Stimulated activated naive CD8-positive, alpha-beta T cell treated with anti-CD3 and anti-CD28 coated beads, Interleukin-15, amount 100 ng/mL, for 72 hours (primary cell): ENCODE data around the gene LIPC.
A peak's percentile ranks its signal among the peaks of the same experiment; 100 is the strongest.

Source experiments
- ATAC-seq: fragments of 150-1000 bp; cut with Tn5 transposase; 2 replicates; pipeline ENCODE4 v1.10.0; 2021; ENCODE audit warnings: mild to moderate bottlenecking, moderate library complexity
- DNase-seq, 2 donors: peaks; one replicate each; pipeline ENCODE4 v3.0.0; 2021 to 2022
- H3K27ac Mint-ChIP-seq, 2 donors: one replicate each; pipeline ENCODE4 v1.8.0; 2022; ENCODE audit warnings: mild to moderate bottlenecking in 2 of 2, mixed read lengths in 2 of 2, moderate library complexity in 2 of 2
- H3K27me3 Mint-ChIP-seq: one replicate; pipeline ENCODE4 v1.8.0; 2022; ENCODE audit warnings: mixed read lengths
- H3K4me1 Mint-ChIP-seq: one replicate; pipeline ENCODE4 v1.8.0; 2022; ENCODE audit warnings: mild to moderate bottlenecking, mixed read lengths
- H3K4me3 Mint-ChIP-seq, 2 donors: one replicate each; pipeline ENCODE4 v1.8.0; 2022; ENCODE audit warnings: mild to moderate bottlenecking in 2 of 2, mixed read lengths in 2 of 2, moderate library complexity in 1 of 2
- H3K9me3 Mint-ChIP-seq, 2 donors: one replicate each; pipeline ENCODE4 v1.8.0; 2022; ENCODE audit warnings: mixed read lengths in 2 of 2

The LIPC gene

GRCh38 chr15:58419803-58420524 is 11.8 kb upstream of the LIPC start:
- H3K9me3 Mint-ChIP-seq: peaks cover 0 to 9% of the 10 kb centered on the region in 2 donors
- H3K4me3 Mint-ChIP-seq: peak overlapping the region; percentile 49 to 62
- H3K27ac Mint-ChIP-seq: peak overlapping the region; percentile 90 to 94
- no peaks in the 10 kb centered on the region for H3K27me3 Mint-ChIP-seq
- DNase-seq (no peak), ATAC-seq (peak; percentile 42)
- peaks cover 53% of the 10 kb centered on the region for H3K4me1 Mint-ChIP-seq

- DNase-seq (peak in 1 of 2 donors; percentile 57), ATAC-seq (peak; percentile 85)
- Mint-ChIP-seq H3K27me3 (no peaks in the 10 kb centered on the region), H3K27ac (peak overlapping the region; percentile 90 to 94), H3K4me1 (peaks cover 48% of the 10 kb centered on the region), H3K4me3 (peak overlapping the region; percentile 49 to 62), H3K9me3 (peaks cover 0 to 9% of the 10 kb centered on the region in 2 donors)
These were observed 11.2 kb upstream of the LIPC start for GRCh38 chr15:58420579-58421043.

- no peaks in the 10 kb centered on the region for H3K9me3 Mint-ChIP-seq
- no peak overlapping the region for H3K27ac Mint-ChIP-seq
- H3K4me1 Mint-ChIP-seq: peaks cover 45% of the 10 kb centered on the region
- no peak overlapping the region for H3K4me3 Mint-ChIP-seq
- ATAC-seq (no peak), DNase-seq (no peak)
- H3K27me3 Mint-ChIP-seq: no peaks in the 10 kb centered on the region
These were observed 8.6 kb upstream of the LIPC start for GRCh38 chr15:58423205-58423604.

GRCh38 chr15:58423831-58424608 is 7.8 kb upstream of the LIPC start:
- H3K4me1 Mint-ChIP-seq: peaks cover 40% of the 10 kb centered on the region
- ATAC-seq (peak; percentile 77), DNase-seq (peak in 1 of 2 donors; percentile 32)
- no peaks in the 10 kb centered on the region for H3K27me3 Mint-ChIP-seq
- H3K27ac Mint-ChIP-seq: no peak overlapping the region
- H3K9me3 Mint-ChIP-seq: no peaks in the 10 kb centered on the region
- H3K4me3 Mint-ChIP-seq: no peak overlapping the region

- Mint-ChIP-seq H3K27ac (no peak overlapping the region), H3K4me1 (peaks cover 33% of the 10 kb centered on the region), H3K9me3 (no peaks in the 10 kb centered on the region), H3K4me3 (peak overlapping the region in 1 of 2 donors; percentile 7), H3K27me3 (no peaks in the 10 kb centered on the region)
- no peak for DNase-seq
- ATAC-seq: no peak
These were observed 7.1 kb upstream of the LIPC start for GRCh38 chr15:58424722-58425121.

GRCh38 chr15:58425185-58425584 is 6.6 kb upstream of the LIPC start:
- no peak for ATAC-seq
- Mint-ChIP-seq H3K4me1 (peaks cover 28% of the 10 kb centered on the region), H3K27ac (no peak overlapping the region), H3K4me3 (no peak overlapping the region), H3K9me3 (no peaks in the 10 kb centered on the region), H3K27me3 (no peaks in the 10 kb centered on the region)
- no peak for DNase-seq

- Mint-ChIP-seq H3K4me3 (no peak overlapping the region), H3K9me3 (no peaks in the 10 kb centered on the region), H3K27me3 (no peaks in the 10 kb centered on the region), H3K4me1 (peaks cover 22% of the 10 kb centered on the region), H3K27ac (no peak overlapping the region)
- ATAC-seq: no peak
- DNase-seq: no peak
These were observed 6.0 kb upstream of the LIPC start for GRCh38 chr15:58425834-58426233.

GRCh38 chr15:58426501-58426900 is 5.3 kb upstream of the LIPC start:
- H3K4me1 Mint-ChIP-seq: peaks cover 15% of the 10 kb centered on the region
- no peak for ATAC-seq
- DNase-seq: no peak
- H3K4me3 Mint-ChIP-seq: no peak overlapping the region
- no peaks in the 10 kb centered on the region for H3K27me3 Mint-ChIP-seq
- H3K27ac Mint-ChIP-seq: no peak overlapping the region
- H3K9me3 Mint-ChIP-seq: no peaks in the 10 kb centered on the region

GRCh38 chr15:58427987-58428386 is 3.8 kb upstream of the LIPC start:
- DNase-seq (no peak), ATAC-seq (no peak)
- Mint-ChIP-seq H3K9me3 (no peaks in the 10 kb centered on the region), H3K4me1 (peaks cover 12% of the 10 kb centered on the region), H3K27me3 (no peaks in the 10 kb centered on the region), H3K27ac (no peak overlapping the region), H3K4me3 (no peak overlapping the region)

- ATAC-seq (no peak), DNase-seq (no peak)
- no peaks in the 10 kb centered on the region for H3K9me3 Mint-ChIP-seq
- H3K4me3 Mint-ChIP-seq: no peak overlapping the region
- no peaks in the 10 kb centered on the region for H3K27me3 Mint-ChIP-seq
- H3K4me1 Mint-ChIP-seq: no peaks in the 10 kb centered on the region
- H3K27ac Mint-ChIP-seq: no peak overlapping the region
These were observed 1.5 kb upstream of the LIPC start for GRCh38 chr15:58430224-58430787.

GRCh38 chr15:58432401-58432800 is 610 bp downstream of the LIPC start:
- H3K27ac Mint-ChIP-seq: no peak overlapping the region
- no peak for ATAC-seq
- H3K4me3 Mint-ChIP-seq: no peak overlapping the region
- H3K9me3 Mint-ChIP-seq: no peaks in the 10 kb centered on the region
- no peaks in the 10 kb centered on the region for H3K4me1 Mint-ChIP-seq
- no peak for DNase-seq
- no peaks in the 10 kb centered on the region for H3K27me3 Mint-ChIP-seq

- H3K4me3 Mint-ChIP-seq: no peak overlapping the region
- H3K4me1 Mint-ChIP-seq: peaks cover 6% of the 10 kb centered on the region
- no peak overlapping the region for H3K27ac Mint-ChIP-seq
- no peak for DNase-seq
- ATAC-seq: no peak
- no peaks in the 10 kb centered on the region for H3K27me3 Mint-ChIP-seq
- no peaks in the 10 kb centered on the region for H3K9me3 Mint-ChIP-seq
These were observed 2.0 kb downstream of the LIPC start for GRCh38 chr15:58433597-58434333.

GRCh38 chr15:58434334-58434875 is 2.6 kb downstream of the LIPC start:
- Mint-ChIP-seq H3K4me3 (no peak overlapping the region), H3K4me1 (peaks cover 9% of the 10 kb centered on the region), H3K9me3 (no peaks in the 10 kb centered on the region), H3K27ac (no peak overlapping the region), H3K27me3 (no peaks in the 10 kb centered on the region)
- DNase-seq (no peak), ATAC-seq (no peak)

GRCh38 chr15:58436552-58436951 is 4.8 kb downstream of the LIPC start:
- DNase-seq: no peak
- H3K9me3 Mint-ChIP-seq: no peaks in the 10 kb centered on the region
- no peaks in the 10 kb centered on the region for H3K27me3 Mint-ChIP-seq
- H3K4me3 Mint-ChIP-seq: no peak overlapping the region
- no peak for ATAC-seq
- peak overlapping the region in 1 of 2 donors; percentile 78 for H3K27ac Mint-ChIP-seq
- peaks cover 21% of the 10 kb centered on the region for H3K4me1 Mint-ChIP-seq

GRCh38 chr15:58437531-58438105 is 5.8 kb downstream of the LIPC start:
- DNase-seq (no peak), ATAC-seq (no peak)
- Mint-ChIP-seq H3K4me1 (peaks cover 28% of the 10 kb centered on the region), H3K4me3 (no peak overlapping the region), H3K27me3 (no peaks in the 10 kb centered on the region), H3K27ac (peak overlapping the region in 1 of 2 donors; percentile 24), H3K9me3 (no peaks in the 10 kb centered on the region)
